GM19452 (cell line): ENCODE measurements around the gene GP2.

Experiments
- ATAC-seq: cut with Tn5 transposase; IDR thresholded peaks from one replicate; pipeline ENCODE4 v1.9.1; 2021; ENCODE audit not compliant: unreplicated experiment

Gene GP2

DNA sequence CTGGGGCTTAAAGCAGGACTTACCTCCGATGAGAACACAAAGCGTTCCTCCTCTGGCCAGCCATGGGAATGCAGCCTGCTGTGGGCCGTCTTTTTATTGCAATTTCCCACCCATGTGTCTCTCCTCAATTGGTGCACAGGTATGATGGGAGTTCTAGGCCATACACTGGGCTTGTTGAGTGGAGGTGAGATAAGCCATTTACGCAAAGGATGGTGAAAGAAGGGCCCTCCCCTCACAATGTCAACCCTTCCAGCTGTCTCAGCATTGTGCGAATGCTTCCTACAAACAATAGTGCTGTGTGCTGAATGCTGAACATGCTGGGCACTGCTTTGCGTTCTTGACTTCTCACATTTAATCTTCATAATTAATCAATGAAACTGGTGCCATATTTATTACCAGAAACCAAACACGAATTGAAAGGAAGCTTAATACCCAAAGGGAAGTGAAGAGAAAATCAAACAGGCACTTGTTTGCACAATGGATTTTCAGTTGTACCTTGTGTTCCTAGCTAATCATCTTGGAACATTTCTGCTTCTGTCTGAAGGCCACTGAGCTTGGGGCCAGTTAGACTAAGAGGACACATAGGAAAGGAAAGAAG is at the start of gene GP2:
Gene GP2, minus strand, starts transcription at position 70 of the 598 bp plus-strand sequence. CDS start 1,082 bp downstream, outside the sequence.
- ATAC-seq, result no peak

DNA sequence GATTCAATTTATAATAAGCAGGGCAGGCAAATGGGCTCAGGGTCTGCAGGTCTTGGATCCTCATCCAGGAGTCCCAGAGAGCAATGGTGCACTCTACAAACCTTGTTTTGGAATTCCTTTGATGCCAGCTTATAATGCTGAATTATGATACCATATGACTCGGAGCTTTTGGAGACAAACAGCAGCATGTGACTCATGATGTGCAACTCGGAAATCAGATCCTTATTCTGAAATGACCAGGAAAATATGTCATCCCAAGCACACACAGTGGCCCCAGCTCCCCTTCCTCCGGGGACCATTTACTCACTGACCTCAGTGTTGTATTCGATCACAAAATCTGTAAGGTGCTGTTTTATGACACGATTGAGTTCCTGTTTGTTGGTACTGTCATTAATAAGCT is 45.4 kb upstream of the GP2 start:
- no peak for ATAC-seq

DNA sequence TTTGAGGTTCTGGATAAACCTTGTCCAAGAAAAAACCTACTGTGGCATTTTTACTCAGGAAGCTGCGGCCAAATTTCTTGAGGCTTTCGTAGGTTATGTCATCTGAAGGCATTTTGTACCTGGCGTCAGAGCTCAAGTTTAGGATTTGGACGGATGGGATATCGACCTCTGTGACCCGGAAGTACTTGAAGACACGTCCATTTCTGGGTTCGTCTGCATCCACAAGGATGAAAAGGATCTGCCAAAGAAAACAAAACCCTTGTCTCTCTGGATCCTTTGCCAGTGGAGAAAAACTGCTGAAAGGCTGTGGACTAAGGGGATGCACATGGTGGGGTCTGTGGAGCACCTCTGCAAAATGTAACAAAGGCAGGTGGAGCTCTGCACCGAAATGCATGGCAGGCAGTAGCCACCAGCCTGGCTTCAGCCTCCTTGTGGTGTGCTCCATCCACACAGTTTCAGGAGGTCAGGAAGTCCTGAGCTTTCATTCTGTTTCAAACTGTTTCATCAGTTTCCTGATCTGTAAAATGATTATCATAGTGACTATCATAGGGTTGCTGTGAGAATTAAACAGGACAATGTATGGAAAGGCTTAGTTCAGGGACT is 42.2 kb upstream of the GP2 start:
- ATAC-seq, result no peak

DNA sequence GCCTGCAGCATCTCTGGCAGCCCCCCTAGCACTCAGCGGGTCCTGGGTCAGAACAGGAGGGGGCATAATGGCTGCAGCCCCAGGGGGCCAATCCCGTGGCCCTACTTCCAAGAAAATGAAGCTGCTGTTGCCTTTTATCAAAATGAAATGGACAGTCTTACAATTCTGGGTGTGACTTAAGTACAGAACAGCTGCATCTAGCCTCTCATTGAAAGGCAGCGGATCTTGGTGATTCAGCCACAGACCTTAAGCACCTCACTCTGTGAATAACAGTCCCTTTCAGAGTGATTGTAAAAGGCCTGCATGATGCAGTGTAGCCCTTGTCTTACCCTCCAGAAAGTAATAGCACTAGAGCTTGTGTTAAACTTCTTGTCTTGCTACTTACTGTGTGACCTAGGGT is 36.7 kb upstream of the GP2 start:
- ATAC-seq, result no peak

DNA sequence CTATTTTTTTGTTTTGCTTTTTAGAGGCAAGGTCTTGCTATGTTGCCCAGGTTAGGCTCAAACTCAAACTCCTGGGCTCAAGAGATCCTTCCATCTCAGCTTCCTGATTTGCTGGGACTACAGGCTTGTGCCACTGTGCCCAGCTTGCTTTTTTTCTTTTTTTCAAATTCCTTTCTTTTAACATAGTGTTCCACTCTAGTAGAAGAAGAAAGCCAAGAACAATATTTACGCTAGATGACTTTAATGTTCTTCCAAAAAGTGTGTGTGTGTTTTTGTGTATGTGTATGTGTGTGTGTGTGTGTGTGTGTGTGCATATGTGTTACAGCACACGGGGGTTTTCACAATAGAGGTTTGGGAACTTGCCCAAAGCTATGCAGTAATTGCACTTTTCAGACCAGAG is 35.9 kb upstream of the GP2 start:
- no peak for ATAC-seq

DNA sequence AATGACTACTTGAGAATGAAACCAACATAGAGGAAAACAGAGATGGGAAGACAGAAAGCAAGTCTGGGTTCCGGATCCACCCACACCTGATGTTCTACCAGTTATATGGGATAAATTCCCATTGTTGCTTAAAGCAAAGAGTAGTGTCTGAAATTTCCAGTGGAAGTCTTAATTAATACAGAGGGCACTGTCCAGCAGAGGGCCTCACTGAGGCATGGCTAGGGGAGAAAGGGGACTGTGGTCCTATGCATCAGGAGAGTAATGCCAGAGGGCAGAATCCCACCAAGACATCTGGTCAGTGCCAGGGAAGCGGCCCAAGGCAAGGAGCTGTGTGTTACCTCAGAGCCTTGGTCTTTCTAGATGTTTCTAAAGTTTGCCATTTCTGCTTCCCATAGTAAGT is 32.7 kb upstream of the GP2 start:
- no peak for ATAC-seq

GRCh38 chr16:20355114-20355782 is 27.9 kb upstream of the GP2 start:
- ATAC-seq, result no peak

- no peak for ATAC-seq
Measured at GRCh38 chr16:20353379-20353778, 26.1 kb upstream of the GP2 start.

- no peak for ATAC-seq
Measured at GRCh38 chr16:20352615-20353014, 25.3 kb upstream of the GP2 start, which contains the start of gene UMOD. Gene UMOD, minus strand, starts transcription at chr16:20352715. Its CDS starts 1,978 bp downstream, at chr16:20350737.

DNA sequence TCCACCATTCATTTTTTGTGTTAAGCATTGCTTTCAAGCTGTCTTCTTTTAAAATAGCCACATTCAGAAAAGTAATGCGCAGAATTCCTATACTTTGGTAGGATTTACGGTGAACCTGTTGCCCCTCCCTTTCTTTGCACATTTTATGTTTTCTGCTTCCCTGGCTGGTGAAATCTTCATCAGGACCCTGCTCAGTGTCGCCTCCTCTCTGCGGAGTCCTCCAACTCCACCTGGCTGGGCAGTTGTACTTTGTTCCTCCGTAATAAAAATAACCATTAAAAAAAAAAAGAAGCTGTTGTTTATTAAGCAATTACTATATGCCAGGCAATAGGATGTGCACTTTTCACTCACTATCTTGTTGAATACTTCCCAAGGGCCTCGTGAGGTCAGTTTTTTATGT is 22.3 kb upstream of the GP2 start:
- ATAC-seq, result no peak

DNA sequence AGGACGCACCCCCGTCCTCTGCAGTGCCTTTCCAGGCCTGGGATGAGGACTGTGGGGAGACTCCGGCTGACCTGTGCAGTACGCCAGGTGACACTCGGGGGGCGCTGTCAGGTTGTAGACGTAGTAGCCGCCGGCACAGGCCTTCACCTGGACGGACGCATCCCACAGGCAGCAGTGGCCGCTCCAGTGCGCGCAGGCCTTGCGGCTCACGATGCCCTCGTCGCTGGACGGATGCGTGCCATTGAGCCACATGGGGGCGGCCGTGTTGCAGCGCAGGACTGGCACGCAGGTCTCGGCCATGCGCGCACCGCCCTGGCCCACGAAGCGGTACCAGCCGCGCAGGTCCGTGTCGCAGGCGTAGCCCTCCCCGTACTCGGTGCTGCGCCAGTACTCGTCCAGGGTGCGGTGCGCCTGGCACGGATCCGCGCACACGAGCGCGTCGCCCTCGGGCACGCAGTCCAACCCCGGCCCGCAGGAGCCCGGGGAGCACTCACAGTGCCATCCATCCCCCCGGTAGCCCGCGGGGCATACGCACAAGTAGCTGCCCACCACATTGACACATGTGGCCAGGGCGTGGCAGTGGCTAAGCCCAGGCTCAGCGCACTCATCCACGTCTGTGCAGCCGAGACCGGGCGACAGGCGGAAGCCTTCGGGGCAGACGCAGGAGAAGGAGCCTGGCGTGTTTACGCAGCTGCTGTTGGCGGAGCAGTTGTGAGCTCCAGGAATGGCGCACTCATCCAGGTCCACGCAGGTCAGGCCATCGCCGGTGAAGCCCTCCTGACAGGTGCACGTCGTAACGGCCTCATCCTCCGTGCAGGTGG is 21.3 kb upstream of the GP2 start:
- no peak for ATAC-seq

DNA sequence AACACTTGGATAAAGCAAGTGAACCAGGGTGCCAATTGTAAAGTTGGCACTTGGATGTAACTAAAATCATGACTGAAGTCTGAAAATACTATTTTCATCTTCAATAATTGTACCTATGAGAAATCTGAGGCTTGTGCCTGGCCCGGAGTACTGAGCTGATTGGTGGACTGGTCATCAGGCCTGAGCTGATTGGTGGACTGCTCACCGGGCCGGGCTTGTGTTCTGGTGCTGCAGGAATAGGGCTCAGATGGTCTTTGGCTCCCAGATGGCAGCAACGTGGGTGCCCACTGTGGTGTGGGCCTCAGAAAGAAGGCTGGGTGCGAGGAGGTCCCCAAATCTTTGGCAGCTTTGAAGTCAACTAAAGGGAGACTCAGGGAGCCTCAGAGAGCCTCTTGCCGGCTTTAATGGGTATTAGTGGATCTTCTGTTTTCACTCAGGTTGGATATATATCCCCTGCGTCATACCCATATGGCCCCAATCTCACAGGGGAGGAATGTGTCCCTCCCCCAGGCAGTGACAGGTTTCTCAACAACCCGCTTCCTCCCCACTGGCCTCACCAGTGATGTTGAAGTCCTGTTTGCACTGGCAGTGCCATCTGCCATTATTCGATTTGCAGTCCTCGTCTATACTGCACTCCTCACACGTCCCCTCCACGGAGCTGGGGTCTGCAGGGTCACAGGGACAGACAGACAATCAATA is 20.5 kb upstream of the GP2 start:
- ATAC-seq, result no peak

GRCh38 chr16:20344611-20345010 is 17.3 kb upstream of the GP2 start:
- no peak for ATAC-seq

- no peak for ATAC-seq
Measured at GRCh38 chr16:20339744-20340143, 12.4 kb upstream of the GP2 start.

- no peak for ATAC-seq
Measured at GRCh38 chr16:20336955-20337354, 9.6 kb upstream of the GP2 start.

DNA sequence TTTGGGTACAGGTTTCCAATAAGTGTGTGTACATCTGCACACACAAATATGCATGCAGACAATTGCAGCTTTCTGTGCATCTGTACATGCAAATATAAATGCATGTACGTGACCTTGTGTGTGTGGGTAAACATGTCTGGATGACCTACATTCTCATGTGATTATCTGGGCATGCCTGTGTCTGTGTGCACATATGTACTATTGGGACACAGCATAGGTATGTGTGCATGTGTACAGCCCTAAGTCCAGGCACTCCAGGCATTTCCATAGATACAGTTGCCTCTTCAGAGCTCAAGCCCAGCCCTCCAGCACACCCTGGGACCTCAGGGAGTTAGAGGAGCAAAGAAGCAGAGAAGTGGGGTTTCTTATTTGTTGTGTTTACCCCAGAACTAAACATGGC is 7.1 kb upstream of the GP2 start:
- ATAC-seq, result no peak

DNA sequence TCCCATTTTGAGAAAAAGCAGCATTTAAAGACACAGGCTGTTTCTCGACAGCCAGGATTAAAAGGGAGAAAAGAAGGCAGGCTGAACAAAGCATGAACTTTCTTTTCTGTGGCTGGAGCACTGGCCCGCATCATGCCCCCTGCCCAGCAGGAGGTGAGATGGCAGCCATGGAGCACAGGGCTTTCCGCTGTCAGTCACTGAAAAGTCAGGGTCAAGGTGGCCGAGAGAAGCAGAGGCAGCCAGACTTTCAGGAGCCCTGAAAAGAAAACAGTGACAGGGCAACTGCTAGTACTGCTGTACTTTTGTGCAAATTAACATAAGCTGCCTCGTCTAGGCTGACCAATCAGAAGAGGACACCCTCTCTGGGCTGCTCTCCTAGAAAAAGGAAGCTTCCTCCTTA is 5.8 kb upstream of the GP2 start:
- ATAC-seq, result no peak

DNA sequence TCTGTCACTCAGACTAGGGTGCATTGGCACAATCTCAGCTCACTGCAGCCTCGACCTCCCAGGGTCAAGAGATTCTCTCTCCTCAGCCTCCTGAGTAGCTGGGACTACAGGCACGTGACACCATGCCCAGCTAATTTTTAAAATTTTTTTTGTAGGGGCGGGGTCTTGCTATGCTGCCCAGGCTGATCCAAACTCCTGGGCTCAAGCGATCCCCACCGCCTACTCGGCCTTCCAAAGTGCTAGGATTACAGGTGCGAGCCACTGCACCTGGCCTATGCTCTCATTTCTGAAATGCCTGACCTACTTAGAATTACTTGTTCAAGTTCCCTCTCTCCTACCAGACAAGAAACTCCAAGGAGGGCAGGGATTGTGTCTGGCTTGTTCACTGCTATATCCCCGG is 5.1 kb upstream of the GP2 start:
- ATAC-seq, result no peak

DNA sequence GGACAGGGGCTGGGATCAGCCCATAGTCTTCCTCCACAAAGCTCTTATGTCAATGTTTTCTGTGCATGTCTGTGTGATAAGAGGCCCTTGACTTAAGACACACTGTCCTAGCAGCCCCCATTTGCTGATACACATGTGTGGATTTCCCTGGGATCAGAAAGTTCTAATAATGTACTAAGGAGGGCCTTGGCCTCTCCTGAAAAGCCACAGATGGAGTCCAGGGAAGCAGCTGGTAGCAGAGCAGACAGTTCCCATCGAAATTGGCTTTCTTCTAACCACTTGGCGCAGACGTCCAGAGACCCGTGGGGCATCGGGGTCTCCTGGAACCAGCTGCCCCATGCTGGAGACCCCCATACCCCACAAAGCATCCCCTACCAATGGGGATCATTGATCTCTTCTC is 4.3 kb upstream of the GP2 start:
- no peak for ATAC-seq

GRCh38 chr16:20329392-20330138 is 2.3 kb upstream of the GP2 start:
- ATAC-seq, result no peak
